ENCODE measurements around the gene ZCCHC2.

DNA sequence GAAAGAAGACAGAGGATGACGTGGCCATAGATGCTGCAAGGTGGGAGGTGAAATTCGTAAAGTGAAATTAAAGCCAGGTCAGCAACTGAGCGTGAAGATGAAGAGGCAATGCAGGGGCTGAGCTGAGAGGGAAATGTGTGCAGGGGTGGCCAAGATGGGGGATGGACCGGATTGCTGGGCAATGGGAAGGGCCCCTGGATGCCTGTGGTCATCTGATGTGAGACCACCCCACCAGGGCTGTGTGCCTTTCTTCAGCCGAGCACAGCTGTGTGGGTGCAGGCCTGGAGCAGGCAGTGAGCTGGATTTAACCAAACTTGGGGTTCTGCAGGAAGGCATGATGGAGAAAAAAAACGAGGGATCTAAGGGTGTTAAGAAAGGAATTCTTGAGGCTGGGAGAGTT, 80.4 kb downstream of the ZCCHC2 start:
- TF ChIP-seq, protein P1, sequence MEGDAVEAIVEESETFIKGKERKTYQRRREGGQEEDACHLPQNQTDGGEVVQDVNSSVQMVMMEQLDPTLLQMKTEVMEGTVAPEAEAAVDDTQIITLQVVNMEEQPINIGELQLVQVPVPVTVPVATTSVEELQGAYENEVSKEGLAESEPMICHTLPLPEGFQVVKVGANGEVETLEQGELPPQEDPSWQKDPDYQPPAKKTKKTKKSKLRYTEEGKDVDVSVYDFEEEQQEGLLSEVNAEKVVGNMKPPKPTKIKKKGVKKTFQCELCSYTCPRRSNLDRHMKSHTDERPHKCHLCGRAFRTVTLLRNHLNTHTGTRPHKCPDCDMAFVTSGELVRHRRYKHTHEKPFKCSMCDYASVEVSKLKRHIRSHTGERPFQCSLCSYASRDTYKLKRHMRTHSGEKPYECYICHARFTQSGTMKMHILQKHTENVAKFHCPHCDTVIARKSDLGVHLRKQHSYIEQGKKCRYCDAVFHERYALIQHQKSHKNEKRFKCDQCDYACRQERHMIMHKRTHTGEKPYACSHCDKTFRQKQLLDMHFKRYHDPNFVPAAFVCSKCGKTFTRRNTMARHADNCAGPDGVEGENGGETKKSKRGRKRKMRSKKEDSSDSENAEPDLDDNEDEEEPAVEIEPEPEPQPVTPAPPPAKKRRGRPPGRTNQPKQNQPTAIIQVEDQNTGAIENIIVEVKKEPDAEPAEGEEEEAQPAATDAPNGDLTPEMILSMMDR (IDR thresholded peaks at IDR 0.05), result no peak
- TF ChIP-seq POLR2AphosphoS5 (IDR thresholded peaks at IDR 0.05) (no peak), POLR2A (IDR thresholded peaks at IDR 0.05) (no peak), EP300 (IDR thresholded peaks at IDR 0.05) (no peak)

All from upper lobe of left lung (tissue), 4 donors.